HepG2 (cell line): ENCODE results near the gene GRIN3A. TPM values are rescaled to one million over a fixed set of nuclear protein-coding genes. Genes with fewer than 3 reads are reported as not detected.

Source experiments
- ATAC-seq: fragments of 200-7000 bp; cut with Tn5 transposase; 3 replicates; pipeline ENCODE4 v1.9.1; 2020; ENCODE audit warnings: mild to moderate bottlenecking, moderate library complexity
- BruUV-seq: library from RNA; stranded (reverse); fragments of 400-500 nt; replicated peaks from 2 replicates; lab custom pipeline; 2021; lab: Mats Ljungman, UMichigan
- CTCF ChIA-PET: fragments of 300-600 bp; formaldehyde crosslinking; extraction: SDS; loops from one replicate; lab custom pipeline; 2021; ENCODE audit warnings: low total read pairs, inconsistent platforms, low intra/inter-chr PET ratio; lab: Yijun Ruan, JAX
- POLR2A ChIA-PET: fragments of 350-600 bp; sonication (Branson Sonifier 250); formaldehyde crosslinking; loops from one replicate; lab custom pipeline; 2020; ENCODE audit warnings: antibody characterized with exemption, inconsistent platforms; lab: Yijun Ruan, JAX
- DNase-seq: peaks from one replicate; pipeline ENCODE4 v3.0.0-alpha.2; 2015; ENCODE audit warnings: low spot score
- FAIRE-seq: peaks from 3 replicates; lab custom pipeline; 2011; peaks lifted over from hg19 to GRCh38; lab: Jason Lieb, UNC
- H2AFZ ChIP-seq: one replicate; pipeline ENCODE4 v1.6.1; 2011; ENCODE audit warnings: low read length, inconsistent platforms
- H3K27ac ChIP-seq: fragments of 300-600 bp; 3 replicates; pipeline ENCODE4 v1.8.0; 2011; ENCODE audit warnings: mixed run types, mild to moderate bottlenecking, mixed read lengths, low read length, inconsistent platforms; ENCODE audit not compliant: insufficient read depth; ENCODE audit errors: extremely low read length
- H3K27me3 ChIP-seq, 2 experiments: fragments of 200-600 bp in 1 of 2; 2 replicates in 1 of 2; 3 replicates in 1 of 2; pipeline versions ENCODE4 v1.6.0 to v1.8.0; 2011; ENCODE audit warnings: low read length in 2 of 2, mild to moderate bottlenecking in 2 of 2, moderate library complexity in 2 of 2, inconsistent platforms in 1 of 2; ENCODE audit not compliant: insufficient read depth in 2 of 2, control insufficient read depth in 1 of 2
- H3K36me3 ChIP-seq, 2 experiments: fragments of 200-600 bp in 1 of 2; replicated peaks in 1 of 2; 2 replicates in 1 of 2; 3 replicates in 1 of 2; pipeline versions ENCODE4 v1.5.1 to v1.8.0; 2011; ENCODE audit warnings: low read length in 2 of 2, inconsistent platforms in 1 of 2; ENCODE audit not compliant: insufficient read depth in 2 of 2, control insufficient read depth in 1 of 2
- H3K4me1 ChIP-seq: 2 replicates; pipeline ENCODE4 v1.5.1; 2012; ENCODE audit warnings: low read length, inconsistent platforms; ENCODE audit not compliant: insufficient read depth
- H3K4me2 ChIP-seq: 2 replicates; pipeline ENCODE4 v1.6.0; 2011; ENCODE audit warnings: low read depth, low read length, inconsistent platforms
- H3K4me3 ChIP-seq, 3 experiments: fragments of 200-600 bp in 1 of 3; sonication (generic), shearing (Covaris generic) in 1 of 3; replicated peaks in 1 of 3; 2 replicates each; pipeline ENCODE4 v1.5.1; 2011 to 2016; ENCODE audit warnings: low read length in 3 of 3, inconsistent platforms in 2 of 3, low read depth in 2 of 3, mild to moderate bottlenecking in 2 of 3, control low read depth in 1 of 3, mixed read lengths in 1 of 3; ENCODE audit not compliant: insufficient read depth in 1 of 3
- H3K79me2 ChIP-seq: one replicate; pipeline ENCODE4 v1.6.1; 2011; ENCODE audit warnings: low read length, inconsistent platforms; ENCODE audit not compliant: insufficient read depth
- H3K9ac ChIP-seq: 2 replicates; pipeline ENCODE4 v1.6.0; 2011; ENCODE audit warnings: mild to moderate bottlenecking, low read depth, low read length, inconsistent platforms; ENCODE audit not compliant: insufficient read depth
- H3K9me3 ChIP-seq: 2 replicates; pipeline ENCODE4 v1.5.1; 2012; ENCODE audit warnings: mild to moderate bottlenecking, low read length
- H4K20me1 ChIP-seq: 2 replicates; pipeline ENCODE4 v1.6.0; 2011; ENCODE audit warnings: inconsistent platforms, mild to moderate bottlenecking, low read length, moderate library complexity; ENCODE audit not compliant: insufficient read depth
- CENPT ChIP-seq: sonication (generic); formaldehyde crosslinking; IDR thresholded peaks from 2 replicates; pipeline ENCODE4 v1.8.0; 2022; ENCODE audit warnings: low read depth, mild to moderate bottlenecking, moderate library complexity, missing genetic modification reagents
- DPF2 ChIP-seq: sonication (generic); formaldehyde crosslinking; IDR thresholded peaks from 2 replicates; pipeline ENCODE4 v1.4.0; 2020; ENCODE audit warnings: mild to moderate bottlenecking, low read depth, missing genetic modification reagents, borderline replicate concordance
- HDAC1 ChIP-seq: sonication (generic); formaldehyde crosslinking; IDR thresholded peaks from 2 replicates; pipeline ENCODE4 v1.5.1; 2020; ENCODE audit warnings: mild to moderate bottlenecking, missing genetic modification reagents
- HIC2 ChIP-seq: sonication (generic); formaldehyde crosslinking; IDR thresholded peaks from 2 replicates; pipeline ENCODE4 v1.9.0; 2022; ENCODE audit warnings: low read depth, missing genetic modification reagents
- HMGA1 ChIP-seq: sonication (generic); formaldehyde crosslinking; conservative IDR thresholded peaks from 2 replicates; pipeline ENCODE4 v1.4.0; 2020; ENCODE audit warnings: missing genetic modification reagents
- PAX8 ChIP-seq: sonication (generic); formaldehyde crosslinking; IDR thresholded peaks from 2 replicates; pipeline ENCODE4 v1.8.0; 2022; ENCODE audit warnings: mild to moderate bottlenecking, missing genetic modification reagents, borderline replicate concordance
- POGK ChIP-seq: sonication (generic); formaldehyde crosslinking; conservative IDR thresholded peaks from 2 replicates; pipeline ENCODE4 v1.8.0; 2022; ENCODE audit warnings: mild to moderate bottlenecking, moderate library complexity, missing genetic modification reagents
- RARA ChIP-seq: IDR thresholded peaks from 2 replicates; pipeline ENCODE4 v1.6.1; 2016; ENCODE audit warnings: missing genetic modification reagents, missing compliant biosample characterization
- RBAK ChIP-seq: sonication (generic); formaldehyde crosslinking; IDR thresholded peaks from 2 replicates; pipeline ENCODE4 v1.5.1; 2020; ENCODE audit warnings: mild to moderate bottlenecking, missing genetic modification reagents
- ZBTB37 ChIP-seq: sonication (generic); formaldehyde crosslinking; IDR thresholded peaks from 2 replicates; pipeline ENCODE4 v1.4.0; 2020; ENCODE audit warnings: mild to moderate bottlenecking, missing genetic modification reagents
- ZMYM2 ChIP-seq: sonication (generic); formaldehyde crosslinking; IDR thresholded peaks from 2 replicates; pipeline ENCODE4 v1.8.0; 2022; ENCODE audit warnings: mild to moderate bottlenecking, missing genetic modification reagents
- ZNF276 ChIP-seq: sonication (generic); formaldehyde crosslinking; IDR thresholded peaks from 2 replicates; pipeline ENCODE4 v1.4.0; 2020; ENCODE audit warnings: mild to moderate bottlenecking, low read depth, missing genetic modification reagents
- ZNF326 ChIP-seq: sonication (generic); formaldehyde crosslinking; IDR thresholded peaks from 2 replicates; pipeline ENCODE4 v1.4.0; 2020; ENCODE audit warnings: missing genetic modification reagents, borderline replicate concordance
- ZNF468 ChIP-seq: sonication (generic); formaldehyde crosslinking; IDR thresholded peaks from 2 replicates; pipeline ENCODE4 v1.8.0; 2022; ENCODE audit warnings: mild to moderate bottlenecking, moderate library complexity, missing genetic modification reagents
- ZNF580 ChIP-seq: IDR thresholded peaks from 2 replicates; pipeline ENCODE4 v1.6.1; 2016; ENCODE audit warnings: low read depth, borderline replicate concordance
- in situ Hi-C: cut with HindIII; loops from 2 replicates; pipeline ENCODE4 v1.10.0; 2017; ENCODE audit warnings: low pct_unique_long_range_greater_than_20kb; ENCODE audit not compliant: extremely low pct_ligation_motif_present
- intact Hi-C: fragments of 100-400 bp; cut with micrococcal nuclease; formaldehyde crosslinking; loops from one replicate; pipeline ENCODE4 v1.10.0; 2022; ENCODE audit not compliant: unreplicated experiment
- polyA plus RNA-seq, 8 experiments: library from polyadenylated mRNA; depleted of rRNA in 3 of 8; stranded (reverse) in 7 of 8; unstranded in 1 of 8; fragments of >200 nt; fragmentation: Illumina TruSeq in 4 of 8; extraction: Trizol in 4 of 8; gene quantifications; 2 replicates each; pipeline versions ENCODE4 v1.2.1 to v1.2.3, GENCODE V29; 2011 to 2016; ENCODE audit warnings: low read depth in 4 of 8, missing spikeins in 1 of 8, mixed read lengths in 1 of 8; ENCODE audit not compliant: insufficient read depth in 1 of 8
- total RNA-seq, 5 experiments: library from RNA; depleted of rRNA; stranded (reverse); fragments of >200 nt; fragmentation: Illumina TruSeq; extraction: Trizol; gene quantifications; 2 replicates each; pipeline ENCODE4 v1.2.3, GENCODE V29; 2016; ENCODE audit warnings: low read depth in 1 of 5

The GRIN3A gene
- total and polyA plus RNA-seq, 2 of the 13 experiments (the other 11 are each of a cell fraction or from before 2014, with no cell fraction given) = not detected

- no peak for TF ChIP-seq POGK (CRISPR knock-in tag)
- TF ChIP-seq ZNF580 (CRISPR knock-in tag) = no peak
Observed at GRCh38 chr9:101592788-101593187, 145.7 kb downstream of the GRIN3A start (continued).

GRCh38 chr9:101591787-101592446 lies 146.5 kb downstream of the GRIN3A start:
- no peak overlapping the region for H2AFZ ChIP-seq
- ATAC-seq = no peak
- no peak overlapping the region for H3K4me3 ChIP-seq
- H3K36me3 ChIP-seq = no peaks in the 10 kb centered on the region
- ChIA-PET CTCF (no interaction called here), POLR2A (no interaction called here)
- FAIRE-seq = no peak
- DNase-seq = no peak
- H3K9ac ChIP-seq = no peak overlapping the region
- no TSS peak for BruUV-seq
- H3K79me2 ChIP-seq = no peaks in the 10 kb centered on the region
- in situ Hi-C loops = no loop called here
- H3K27me3 ChIP-seq = 0 out of 5 replicates have a peak, but pooled peaks cover 0 to 5% of the 10 kb centered on the region in 2 experiments
- H3K9me3 ChIP-seq = no peaks in the 10 kb centered on the region
- H3K27ac ChIP-seq = no peak overlapping the region
- H3K4me1 ChIP-seq = no peaks in the 10 kb centered on the region
- intact Hi-C loops = no loop called here
- H4K20me1 ChIP-seq = no peaks in the 10 kb centered on the region
- no peak overlapping the region for H3K4me2 ChIP-seq
- TF ChIP-seq ZNF276 (CRISPR knock-in tag) = no peak
- TF ChIP-seq RBAK (CRISPR knock-in tag) = no peak
- TF ChIP-seq ZNF326 (CRISPR knock-in tag) = no peak
- no peak for TF ChIP-seq HDAC1 (CRISPR knock-in tag)
- TF ChIP-seq HIC2 (CRISPR knock-in tag) = no peak
- TF ChIP-seq RARA (CRISPR knock-in tag) = no peak
- no peak for TF ChIP-seq ZMYM2 (CRISPR knock-in tag)
- TF ChIP-seq CENPT (CRISPR knock-in tag) = no peak
- TF ChIP-seq HMGA1 (CRISPR knock-in tag) = no peak
- TF ChIP-seq ZNF468 (CRISPR knock-in tag) = no peak
- TF ChIP-seq DPF2 (CRISPR knock-in tag) = no peak
- TF ChIP-seq PAX8 (CRISPR knock-in tag) = no peak
- TF ChIP-seq ZNF580 (CRISPR knock-in tag) = no peak
- TF ChIP-seq ZBTB37 (CRISPR knock-in tag) = no peak
